Small intestine (tissue), 7 donors: ENCODE data around the gene PRRT2. TPM values are rescaled to one million over a fixed set of nuclear protein-coding genes. Genes with fewer than 3 reads are reported as not detected.

Experiments
- DNase-seq, 2 donors: peaks; one replicate each; pipeline versions ENCODE4 v3.0.0 to v3.0.0-alpha.2; 2013
- FAIRE-seq: peaks from 2 replicates; lab custom pipeline; 2012; peaks lifted over from hg19 to GRCh38; lab: Jason Lieb, UNC
- H3K27ac ChIP-seq, 3 donors: one replicate each; pipeline ENCODE4 v1.5.1; 2013; ENCODE audit warnings: low read length in 2 of 3, mild to moderate bottlenecking in 2 of 3, control low read depth in 1 of 3, inconsistent platforms in 1 of 3, low read depth in 1 of 3, moderate library complexity in 1 of 3
- H3K27me3 ChIP-seq, 3 donors: one replicate each; pipeline ENCODE4 v1.6.1; 2013; ENCODE audit warnings: low read length in 3 of 3, inconsistent platforms in 1 of 3; ENCODE audit not compliant: control insufficient read depth in 3 of 3, insufficient read depth in 3 of 3
- H3K36me3 ChIP-seq, 3 donors: one replicate each; pipeline ENCODE4 v1.6.1; 2013; ENCODE audit warnings: low read length in 3 of 3, inconsistent platforms in 1 of 3, low read depth in 1 of 3, mild to moderate bottlenecking in 1 of 3, moderate library complexity in 1 of 3; ENCODE audit not compliant: control insufficient read depth in 3 of 3, insufficient read depth in 2 of 3
- H3K4me1 ChIP-seq, 3 donors: one replicate each; pipeline ENCODE4 v1.6.1; 2013; ENCODE audit warnings: low read length in 2 of 3, inconsistent platforms in 1 of 3, low read depth in 1 of 3, mild to moderate bottlenecking in 1 of 3, moderate library complexity in 1 of 3; ENCODE audit not compliant: control insufficient read depth in 3 of 3, insufficient read depth in 2 of 3
- H3K4me3 ChIP-seq, 3 donors: one replicate each; pipeline ENCODE4 v1.5.1; 2013; ENCODE audit warnings: low read length in 3 of 3, control low read depth in 1 of 3, inconsistent platforms in 1 of 3, low read depth in 1 of 3, mild to moderate bottlenecking in 1 of 3, moderate library complexity in 1 of 3
- H3K9me3 ChIP-seq, 2 donors: one replicate each; pipeline ENCODE4 v1.6.1; 2013; ENCODE audit warnings: low read depth in 1 of 2, low read length in 1 of 2; ENCODE audit not compliant: control insufficient read depth in 2 of 2, insufficient read depth in 1 of 2
- WGBS, 3 donors: extraction: QIAGEN DNeasy Blood & Tissue Kit; methylation state at CpG; one replicate each; pipeline ENCODE4 v1.1.7; 2013; 5-methylcytosine and 5-hydroxymethylcytosine counted together
- polyA plus RNA-seq, 4 donors: library from polyadenylated mRNA; stranded (reverse) in 3 of 4; unstranded in 1 of 4; fragments of 200-250 nt in 3 of 4; fragments of 120-200 nt in 1 of 4; gene quantifications; one replicate each; pipeline versions ENCODE4 v1.2.1 to v1.2.3, GENCODE V29; 2013
- donor health status: healthy with polysubstance abuse.
- donor health status: control.
- donor health status: control.
- donor health status: Bipolar disorder and iron deficiency.
- donor health status: healthy.

PRRT2 gene
- polyA plus RNA-seq, 4 donors = 0.27 to 6.3 (median 2.7) TPM; not detected in 1

GRCh38 chr16:29840240-29840639, 28.2 kb downstream of the PRRT2 start:
- Histone ChIP-seq H3K9me3 (no peaks in the 10 kb centered on the region), H3K27ac (no peak overlapping the region), H3K36me3 (peaks cover 33 to 90% (median 36%) of the 10 kb centered on the region in 3 donors), H3K27me3 (no peaks in the 10 kb centered on the region), H3K4me1 (no peaks in the 10 kb centered on the region), H3K4me3 (no peak overlapping the region)
- FAIRE-seq (no peak), DNase-seq (no peak)
- 83 to 89% (median 84%) methylated on average over 10 of the region's 10 CpGs for WGBS, 3 donors

DNA sequence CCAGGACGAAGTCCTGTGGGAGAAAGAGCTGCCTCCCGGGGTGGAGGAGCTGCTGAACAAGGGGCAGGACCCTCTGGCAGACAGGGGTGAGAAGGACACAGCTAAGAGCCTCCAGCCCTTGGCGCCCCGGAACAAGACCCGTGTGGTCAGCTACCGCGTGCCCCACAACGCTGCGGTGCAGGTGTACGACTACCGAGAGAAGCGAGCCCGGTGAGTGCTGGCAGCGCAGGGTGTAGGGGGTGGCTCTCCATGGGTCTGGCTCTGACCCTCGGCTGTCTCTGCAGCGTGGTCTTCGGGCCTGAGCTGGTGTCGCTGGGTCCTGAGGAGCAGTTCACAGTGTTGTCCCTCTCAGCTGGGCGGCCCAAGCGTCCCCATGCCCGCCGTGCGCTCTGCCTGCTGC, 29.6 kb downstream of the PRRT2 start:
- H3K4me1 ChIP-seq = no peaks in the 10 kb centered on the region
- H3K36me3 ChIP-seq = peaks cover 31 to 90% (median 44%) of the 10 kb centered on the region in 3 donors
- no peak overlapping the region for H3K27ac ChIP-seq
- no peak overlapping the region for H3K4me3 ChIP-seq
- DNase-seq (no peak), FAIRE-seq (no peak)
- H3K27me3 ChIP-seq = no peaks in the 10 kb centered on the region
- WGBS, 3 donors = 93 to 95% (median 94%) methylated on average over 22 to 23 of the region's 23 CpGs
- H3K9me3 ChIP-seq = no peaks in the 10 kb centered on the region

GRCh38 chr16:29842732-29843346, 30.8 kb downstream of the PRRT2 start:
- H3K27ac ChIP-seq = no peak overlapping the region
- FAIRE-seq = no peak

DNA sequence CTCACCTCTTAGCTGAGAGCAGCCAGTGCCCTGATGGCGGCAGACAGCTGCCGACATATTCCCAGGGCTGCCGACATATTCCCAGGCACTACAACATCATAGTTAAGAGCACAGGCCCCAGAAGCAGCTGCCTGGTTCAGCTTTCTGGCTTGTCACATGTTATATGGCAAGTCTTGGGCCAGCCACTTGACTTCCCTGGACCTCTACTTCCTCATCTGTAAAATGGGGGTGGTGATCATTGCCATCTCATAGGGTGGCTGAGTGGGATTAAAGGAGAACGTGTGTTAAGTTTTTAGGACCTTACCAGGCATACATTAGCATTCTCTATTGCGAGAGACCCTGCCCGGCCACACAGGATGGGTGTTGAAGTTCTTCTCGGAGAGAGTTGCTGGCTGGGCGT, 31.9 kb downstream of the PRRT2 start:
- no peak for FAIRE-seq
- H3K27me3 ChIP-seq = no peaks in the 10 kb centered on the region

More at GRCh38 chr16:29842732-29843346, 30.8 kb downstream of the PRRT2 start:
- Histone ChIP-seq H3K36me3 (peaks cover 26 to 92% (median 50%) of the 10 kb centered on the region in 3 donors), H3K27me3 (no peaks in the 10 kb centered on the region), H3K9me3 (no peaks in the 10 kb centered on the region), H3K4me1 (no peaks in the 10 kb centered on the region), H3K4me3 (no peak overlapping the region)
- no peak for DNase-seq
- 95 to 98% (median 97%) methylated on average over 9 of the region's 9 CpGs for WGBS, 3 donors

GRCh38 chr16:29844575-29845331, 32.8 kb downstream of the PRRT2 start:
- WGBS, 3 donors = 92 to 93% (median 92%) methylated on average over 28 of the region's 28 CpGs

More for the DNA sequence above, 31.9 kb downstream of the PRRT2 start:
- Histone ChIP-seq H3K36me3 (peaks cover 22 to 90% (median 48%) of the 10 kb centered on the region in 3 donors), H3K27ac (no peak overlapping the region), H3K4me1 (no peaks in the 10 kb centered on the region), H3K4me3 (no peak overlapping the region), H3K9me3 (no peaks in the 10 kb centered on the region)
- no peak for DNase-seq
- WGBS, 3 donors = 94 to 97% (median 96%) methylated on average over 8 of the region's 8 CpGs

DNA sequence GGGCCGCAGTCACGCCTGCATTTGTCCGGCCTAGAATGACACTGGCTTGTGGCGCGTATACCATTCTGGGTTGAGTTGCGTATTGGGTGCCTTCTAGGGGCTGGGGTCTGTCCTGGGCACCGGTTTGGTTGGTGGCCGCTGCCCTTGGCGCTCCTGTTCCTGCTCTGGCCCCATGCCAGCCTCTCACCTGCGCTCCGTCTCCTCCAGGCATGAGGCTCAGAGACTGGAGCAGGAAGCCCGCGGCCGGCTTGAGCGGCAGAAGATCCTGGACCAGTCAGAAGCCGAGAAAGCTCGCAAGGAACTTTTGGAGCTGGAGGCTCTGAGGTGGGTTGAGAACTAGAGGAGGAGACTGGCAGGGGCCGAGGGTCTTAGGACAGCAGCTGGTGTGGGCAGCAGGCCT, 33.7 kb downstream of the PRRT2 start:
- Histone ChIP-seq H3K27ac (no peak overlapping the region), H3K4me3 (no peak overlapping the region), H3K36me3 (peaks cover 18 to 77% (median 42%) of the 10 kb centered on the region in 3 donors), H3K9me3 (no peaks in the 10 kb centered on the region), H3K27me3 (no peaks in the 10 kb centered on the region), H3K4me1 (no peaks in the 10 kb centered on the region)
- DNase-seq (no peak), FAIRE-seq (no peak)
- 93 to 96% (median 95%) methylated on average over 18 of the region's 18 CpGs for WGBS, 3 donors

More at GRCh38 chr16:29844575-29845331, 32.8 kb downstream of the PRRT2 start:
- Histone ChIP-seq H3K27me3 (no peaks in the 10 kb centered on the region), H3K4me1 (no peaks in the 10 kb centered on the region), H3K36me3 (peaks cover 17 to 86% (median 48%) of the 10 kb centered on the region in 3 donors), H3K27ac (no peak overlapping the region), H3K9me3 (no peaks in the 10 kb centered on the region), H3K4me3 (no peak overlapping the region)
- FAIRE-seq = no peak
- DNase-seq = no peak

DNA sequence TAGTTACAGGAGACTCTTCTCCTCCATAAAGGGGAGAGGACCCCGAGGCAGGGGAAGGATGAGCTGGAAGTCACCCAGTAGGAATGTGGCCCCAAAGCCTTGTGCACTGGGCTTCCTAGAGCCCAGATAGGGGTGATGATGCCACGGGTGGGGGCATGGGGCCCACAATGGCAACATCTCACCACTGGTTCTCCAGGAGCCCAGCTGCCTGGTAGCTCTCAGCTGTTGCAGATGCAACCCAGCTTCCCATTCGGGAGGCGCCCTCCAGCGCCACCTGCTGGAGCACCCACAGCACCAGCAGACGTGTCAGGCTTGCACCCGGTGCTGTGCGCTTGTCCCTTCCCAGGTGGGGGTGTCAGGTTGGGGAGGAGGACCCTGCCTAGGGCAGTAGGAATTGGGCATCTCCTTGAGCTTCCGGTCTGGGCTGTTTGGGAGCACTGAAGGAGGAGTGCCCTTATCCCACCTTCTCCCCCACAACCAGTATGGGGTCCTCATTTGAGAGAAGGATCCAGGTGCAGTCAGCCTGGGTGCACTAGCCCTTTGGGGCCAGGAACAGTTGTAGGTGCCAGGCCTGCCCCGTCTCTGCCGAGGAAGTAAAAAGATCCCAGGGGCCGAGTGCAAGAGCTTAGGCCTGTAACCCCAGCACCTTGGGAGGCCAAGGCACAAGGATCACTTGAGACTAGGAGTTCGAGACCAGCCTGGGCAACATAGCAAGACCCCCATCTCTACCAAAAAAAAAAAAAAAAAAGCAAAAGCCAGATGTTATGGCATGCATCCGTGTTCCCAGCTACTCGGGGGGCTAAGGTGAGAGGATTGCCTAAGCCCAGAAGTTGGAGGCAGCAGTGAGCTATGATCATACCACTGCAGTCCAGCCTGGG, 36.7 kb downstream of the PRRT2 start:
- peak; percentile 77 to 83 for DNase-seq
- no peak for FAIRE-seq
- 33 to 45% (median 43%) methylated on average over 15 of the region's 15 CpGs for WGBS, 3 donors
- Histone ChIP-seq H3K27me3 (no peaks in the 10 kb centered on the region), H3K4me1 (no peaks in the 10 kb centered on the region), H3K9me3 (no peaks in the 10 kb centered on the region), H3K4me3 (no peak overlapping the region), H3K36me3 (peaks cover 13 to 52% (median 30%) of the 10 kb centered on the region in 3 donors), H3K27ac (peak overlapping the region in 1 of 3 donors; percentile 34)

DNA sequence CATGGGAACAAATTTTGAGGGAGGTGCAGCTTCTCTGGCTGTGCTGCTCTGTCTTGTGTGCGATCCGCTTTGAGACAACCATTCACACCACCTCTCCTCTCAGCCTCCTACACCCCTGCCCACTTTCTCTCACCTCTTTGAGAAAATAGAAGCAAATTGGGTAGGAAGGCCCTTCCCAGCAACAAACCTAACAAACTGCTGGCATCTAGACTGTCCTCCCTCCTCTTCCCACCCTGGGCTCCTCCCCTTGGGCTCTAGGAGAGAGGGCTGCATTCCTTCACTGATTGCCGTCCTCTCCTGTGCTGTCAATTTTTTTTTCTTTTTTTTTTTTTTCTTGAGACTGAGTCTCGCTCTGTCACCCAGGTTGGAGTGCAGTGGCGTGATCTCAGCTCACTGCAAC, 37.5 kb downstream of the PRRT2 start:
- H3K4me3 ChIP-seq = no peak overlapping the region
- no peaks in the 10 kb centered on the region for H3K9me3 ChIP-seq
- H3K36me3 ChIP-seq = peaks cover 7 to 43% (median 24%) of the 10 kb centered on the region in 3 donors
- H3K4me1 ChIP-seq = no peaks in the 10 kb centered on the region
- H3K27me3 ChIP-seq = no peaks in the 10 kb centered on the region
- peak overlapping the region in 1 of 3 donors; percentile 18 for H3K27ac ChIP-seq
- no peak for FAIRE-seq
- DNase-seq = peak in 1 of 2 donors; percentile 17
- WGBS, 3 donors = 74 to 87% (median 85%) methylated on average over 5 of the region's 5 CpGs
